Osteoblast (primary cell): Measurements from ENCODE around the gene FAF2. TPM values are rescaled to one million over a fixed set of nuclear protein-coding genes. Genes with fewer than 3 reads are reported as not detected.
"Not testable (repeated sequence)": the region's sequence is repeated elsewhere in the genome, so short reads cannot be mapped to it uniquely, and the experiment has no call there.

Experiments used
- DNase-seq: peaks from one replicate; pipeline ENCODE4 v3.0.0; 2011; ENCODE audit warnings: low spot score, mixed read lengths; ENCODE audit not compliant: insufficient read length; ENCODE audit errors: missing footprints
- H2AFZ ChIP-seq: 2 replicates; pipeline ENCODE4 v1.6.0; 2011; ENCODE audit warnings: mild to moderate bottlenecking, low read length
- H3K27ac ChIP-seq: 2 replicates; pipeline ENCODE4 v1.5.1; 2011; ENCODE audit warnings: mild to moderate bottlenecking, low read depth, low read length, moderate library complexity
- H3K27me3 ChIP-seq: 2 replicates; pipeline ENCODE4 v1.6.0; 2012; ENCODE audit warnings: mild to moderate bottlenecking, control low read depth, inconsistent platforms, low read length, moderate library complexity; ENCODE audit not compliant: insufficient read depth
- H3K36me3 ChIP-seq: 2 replicates; pipeline ENCODE4 v1.5.1; 2011; ENCODE audit warnings: mild to moderate bottlenecking, low read length, control low read depth, moderate library complexity; ENCODE audit not compliant: insufficient read depth
- H3K4me1 ChIP-seq: 2 replicates; pipeline ENCODE4 v1.5.1; 2011; ENCODE audit warnings: mild to moderate bottlenecking, low read length, control low read depth, moderate library complexity; ENCODE audit not compliant: insufficient read depth
- H3K4me2 ChIP-seq: 2 replicates; pipeline ENCODE4 v1.6.0; 2011; ENCODE audit warnings: mild to moderate bottlenecking, low read length; ENCODE audit not compliant: insufficient read depth
- H3K4me3 ChIP-seq: fragments of 200-600 bp; sonication (generic); 3 replicates; pipeline ENCODE4 v1.5.1; 2012; ENCODE audit warnings: mild to moderate bottlenecking, low read length, inconsistent platforms; ENCODE audit not compliant: insufficient read depth
- H3K79me2 ChIP-seq: 2 replicates; pipeline ENCODE4 v1.6.0; 2012; ENCODE audit warnings: mild to moderate bottlenecking, low read length, control low read depth, inconsistent platforms; ENCODE audit not compliant: insufficient read depth
- H3K9me3 ChIP-seq: 2 replicates; pipeline ENCODE4 v1.5.1; 2011; ENCODE audit warnings: low read depth, low read length, control low read depth
- H4K20me1 ChIP-seq: 2 replicates; pipeline ENCODE4 v1.6.0; 2012; ENCODE audit warnings: mild to moderate bottlenecking, low read length, control low read depth; ENCODE audit not compliant: insufficient read depth
- CTCF ChIP-seq: IDR thresholded peaks from 2 replicates; pipeline ENCODE4 v1.5.1; 2011; ENCODE audit warnings: mild to moderate bottlenecking, low read depth, low read length, moderate library complexity; ENCODE audit errors: extremely low read depth
- total RNA-seq: library from RNA; depleted of rRNA; stranded (reverse); fragments of >200 nt; gene quantifications from 2 replicates; pipeline ENCODE4 v1.2.3, GENCODE V29; 2012

FAF2 gene
- total RNA-seq, 1 donor = 40.2 TPM

DNA sequence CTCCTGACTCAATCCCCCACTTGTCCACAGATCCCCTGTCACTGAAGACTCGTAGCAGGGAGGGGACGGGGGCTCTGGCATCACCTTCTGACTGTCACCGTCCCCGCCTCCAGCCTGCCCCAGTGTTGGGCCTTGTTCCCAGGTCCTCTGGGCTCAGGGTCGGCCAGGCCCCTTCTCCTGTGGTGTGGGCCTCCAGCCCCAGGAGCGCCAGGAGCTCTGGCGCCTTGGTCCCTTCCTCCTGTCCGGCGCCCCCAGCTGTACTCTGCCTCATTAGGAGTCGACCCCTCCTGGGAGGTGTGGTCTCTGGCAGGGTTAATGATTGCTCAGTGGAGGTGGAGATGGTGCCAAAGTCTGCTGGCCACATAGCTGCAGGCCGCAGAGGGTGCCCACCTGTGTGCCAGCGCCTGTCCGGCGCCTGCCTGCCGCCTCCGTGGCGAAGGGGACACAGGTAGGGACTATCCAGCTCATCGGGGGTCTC lies 100.8 kb downstream of the FAF2 start, which contains the start of gene CDHR2:
Gene CDHR2, plus strand, starts transcription at position 376 of the 478 bp plus-strand sequence. CDS start 16,011 bp downstream, outside the sequence.
- DNase-seq = peak; percentile 50
- no peak within 1 kb of the TSS for H2AFZ ChIP-seq
- no peak for TF ChIP-seq CTCF
- H3K4me3 ChIP-seq = no peak within 1 kb of the TSS
- no peaks in the 10 kb centered on the region for H3K4me1 ChIP-seq
- H3K4me2 ChIP-seq = no peak within 1 kb of the TSS
- no peak within 1 kb of the TSS for H3K27ac ChIP-seq
- no peaks in the 10 kb centered on the region for H3K79me2 ChIP-seq
- no peaks in the 10 kb centered on the region for H3K9me3 ChIP-seq
- no peaks in the 10 kb centered on the region for H3K36me3 ChIP-seq
- no peaks in the 10 kb centered on the region for H4K20me1 ChIP-seq
- peaks cover 2% of the 10 kb centered on the region for H3K27me3 ChIP-seq

- no peak overlapping the region for H3K4me2 ChIP-seq
- no peak overlapping the region for H2AFZ ChIP-seq
- no peaks in the 10 kb centered on the region for H3K79me2 ChIP-seq
- no peaks in the 10 kb centered on the region for H3K27me3 ChIP-seq
- no peak overlapping the region for H3K27ac ChIP-seq
- H3K36me3 ChIP-seq = no peaks in the 10 kb centered on the region
- TF ChIP-seq CTCF = no peak
- H3K4me1 ChIP-seq = no peaks in the 10 kb centered on the region
- no peaks in the 10 kb centered on the region for H4K20me1 ChIP-seq
- no peak overlapping the region for H3K4me3 ChIP-seq
- peak; percentile 36 for DNase-seq
- H3K9me3 ChIP-seq = no peaks in the 10 kb centered on the region
Observed at GRCh38 chr5:176549871-176550270, 101.7 kb downstream of the FAF2 start.

GRCh38 chr5:176550275-176550831 lies 102.2 kb downstream of the FAF2 start:
- no peak for TF ChIP-seq CTCF
- H3K4me2 ChIP-seq = peak overlapping the region; percentile 28

GRCh38 chr5:176550937-176551336 lies 102.8 kb downstream of the FAF2 start:
- H3K36me3 ChIP-seq, H2AFZ ChIP-seq, H3K4me2 ChIP-seq, DNase-seq, H3K27me3 ChIP-seq, H3K27ac ChIP-seq, H4K20me1 ChIP-seq, H3K9me3 ChIP-seq, H3K4me3 ChIP-seq, H3K4me1 ChIP-seq, H3K79me2 ChIP-seq: not testable (repeated sequence)

More at GRCh38 chr5:176550275-176550831, 102.2 kb downstream of the FAF2 start:
- H3K4me1 ChIP-seq = no peaks in the 10 kb centered on the region
- no peak overlapping the region for H3K27ac ChIP-seq
- no peaks in the 10 kb centered on the region for H3K27me3 ChIP-seq
- DNase-seq = peak; percentile 62
- no peaks in the 10 kb centered on the region for H3K79me2 ChIP-seq
- no peaks in the 10 kb centered on the region for H4K20me1 ChIP-seq
- H3K9me3 ChIP-seq = no peaks in the 10 kb centered on the region
- no peak overlapping the region for H2AFZ ChIP-seq
- H3K4me3 ChIP-seq = peak overlapping the region; percentile 28
- no peaks in the 10 kb centered on the region for H3K36me3 ChIP-seq
